HL-60 (cell line): ENCODE results near the gene SLC38A2.

Source experiments
- DNase-seq, 2 experiments: peaks; one replicate each; pipeline ENCODE4 v3.0.0-alpha.2; 2010 to 2020; ENCODE audit warnings: low read depth in 1 of 2, low spot score in 1 of 2
- H3K27ac ChIP-seq: fragments of 250-450 bp; sonication (Bioruptor Pico); replicated peaks from 2 replicates; pipeline ENCODE4 v1.5.1; 2020; ENCODE audit warnings: mild to moderate bottlenecking, moderate library complexity
- H3K27me3 ChIP-seq: fragments of 250-450 bp; sonication (Bioruptor Pico); 2 replicates; pipeline ENCODE4 v1.5.1; 2021; ENCODE audit warnings: mild to moderate bottlenecking, moderate library complexity; ENCODE audit not compliant: insufficient read depth, poor library complexity, severe bottlenecking
- H3K4me3 ChIP-seq: replicated peaks from 2 replicates; pipeline ENCODE4 v1.5.1; 2011; ENCODE audit warnings: mild to moderate bottlenecking, control low read depth, low read length; ENCODE audit not compliant: insufficient read depth
- CTCF ChIP-seq: IDR thresholded peaks from one replicate; pipeline ENCODE4 v1.5.1; 2011; ENCODE audit warnings: low read length, control low read depth, inconsistent platforms; ENCODE audit not compliant: insufficient read depth
- GABPA ChIP-seq: IDR thresholded peaks from 2 replicates; pipeline ENCODE4 v1.6.1; 2012; ENCODE audit warnings: low read depth
- POLR2AphosphoS5 ChIP-seq: IDR thresholded peaks from 2 replicates; pipeline ENCODE4 v1.6.1; 2012; ENCODE audit warnings: low read depth
- SPI1 ChIP-seq: IDR thresholded peaks from 2 replicates; pipeline ENCODE4 v1.6.1; 2012; ENCODE audit warnings: low read depth, mild to moderate bottlenecking, borderline replicate concordance
- TF ChIP-seq, protein P1 (sequence below): IDR thresholded peaks from 2 replicates; pipeline ENCODE4 v1.6.1; 2012; ENCODE audit warnings: low read depth; ENCODE audit not compliant: insufficient replicate concordance

SLC38A2 gene

DNA sequence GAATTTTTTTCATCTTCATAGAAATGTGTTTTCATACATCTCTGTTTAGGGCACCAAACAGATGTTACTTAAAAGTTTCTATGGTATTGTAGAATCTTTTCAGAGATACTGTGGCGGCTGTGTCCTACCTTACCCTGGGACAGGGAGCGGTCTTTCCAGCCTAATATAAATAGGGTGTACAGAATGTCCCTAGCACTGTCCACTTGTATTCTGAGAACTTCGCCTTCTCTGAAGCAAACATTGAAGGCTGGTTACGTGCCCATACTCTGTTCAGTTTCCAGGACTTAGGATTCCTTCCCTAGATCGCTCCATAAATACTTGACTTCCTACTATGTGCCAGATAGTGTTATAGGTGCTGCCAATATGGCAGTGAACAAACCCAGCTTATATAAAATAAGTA, 24.3 kb upstream of the SLC38A2 start:
- no peak overlapping the region for H3K27ac ChIP-seq
- no peak for DNase-seq
- H3K27me3 ChIP-seq, result no peaks in the 10 kb centered on the region
- no peak overlapping the region for H3K4me3 ChIP-seq
- TF ChIP-seq POLR2AphosphoS5 (no peak), CTCF (no peak), SPI1 (no peak), GABPA (no peak)
- TF ChIP-seq, protein P1, sequence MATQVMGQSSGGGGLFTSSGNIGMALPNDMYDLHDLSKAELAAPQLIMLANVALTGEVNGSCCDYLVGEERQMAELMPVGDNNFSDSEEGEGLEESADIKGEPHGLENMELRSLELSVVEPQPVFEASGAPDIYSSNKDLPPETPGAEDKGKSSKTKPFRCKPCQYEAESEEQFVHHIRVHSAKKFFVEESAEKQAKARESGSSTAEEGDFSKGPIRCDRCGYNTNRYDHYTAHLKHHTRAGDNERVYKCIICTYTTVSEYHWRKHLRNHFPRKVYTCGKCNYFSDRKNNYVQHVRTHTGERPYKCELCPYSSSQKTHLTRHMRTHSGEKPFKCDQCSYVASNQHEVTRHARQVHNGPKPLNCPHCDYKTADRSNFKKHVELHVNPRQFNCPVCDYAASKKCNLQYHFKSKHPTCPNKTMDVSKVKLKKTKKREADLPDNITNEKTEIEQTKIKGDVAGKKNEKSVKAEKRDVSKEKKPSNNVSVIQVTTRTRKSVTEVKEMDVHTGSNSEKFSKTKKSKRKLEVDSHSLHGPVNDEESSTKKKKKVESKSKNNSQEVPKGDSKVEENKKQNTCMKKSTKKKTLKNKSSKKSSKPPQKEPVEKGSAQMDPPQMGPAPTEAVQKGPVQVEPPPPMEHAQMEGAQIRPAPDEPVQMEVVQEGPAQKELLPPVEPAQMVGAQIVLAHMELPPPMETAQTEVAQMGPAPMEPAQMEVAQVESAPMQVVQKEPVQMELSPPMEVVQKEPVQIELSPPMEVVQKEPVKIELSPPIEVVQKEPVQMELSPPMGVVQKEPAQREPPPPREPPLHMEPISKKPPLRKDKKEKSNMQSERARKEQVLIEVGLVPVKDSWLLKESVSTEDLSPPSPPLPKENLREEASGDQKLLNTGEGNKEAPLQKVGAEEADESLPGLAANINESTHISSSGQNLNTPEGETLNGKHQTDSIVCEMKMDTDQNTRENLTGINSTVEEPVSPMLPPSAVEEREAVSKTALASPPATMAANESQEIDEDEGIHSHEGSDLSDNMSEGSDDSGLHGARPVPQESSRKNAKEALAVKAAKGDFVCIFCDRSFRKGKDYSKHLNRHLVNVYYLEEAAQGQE, result no peak

GRCh38 chr12:46395388-46395787, 22.8 kb upstream of the SLC38A2 start:
- Histone ChIP-seq H3K4me3 (no peak overlapping the region), H3K27ac (no peak overlapping the region), H3K27me3 (no peaks in the 10 kb centered on the region)
- TF ChIP-seq GABPA, result no peak
- TF ChIP-seq POLR2AphosphoS5, result no peak
- TF ChIP-seq, protein P1, result no peak
- TF ChIP-seq SPI1, result no peak
- TF ChIP-seq CTCF, result no peak
- no peak for DNase-seq

GRCh38 chr12:46391630-46392029, 19.1 kb upstream of the SLC38A2 start:
- no peak overlapping the region for H3K4me3 ChIP-seq
- H3K27ac ChIP-seq, result no peak overlapping the region
- DNase-seq, result no peak
- TF ChIP-seq POLR2AphosphoS5 (no peak), GABPA (no peak), SPI1 (no peak), CTCF (no peak)
- TF ChIP-seq, protein P1, result no peak
- no peaks in the 10 kb centered on the region for H3K27me3 ChIP-seq
